Activated CD4-positive, alpha-beta T cell treated with anti-CD3 and anti-CD28 coated beads, Interleukin-10, Interleukin-2, amounts not matched to agents 100 ng/mL and 50 ng/mL, durations not matched to agents 16 hours and 8 hours (primary cell): Measurements from ENCODE around the gene CPLX1.

Experiments
- DNase-seq: peaks from one replicate; pipeline ENCODE4 v3.0.0-alpha.2; 2020

CPLX1 gene

GRCh38 chr4:825971-826330, at the start of gene CPLX1:
Gene CPLX1 (minus strand): TSS chr4:826129. CDS start chr4:824522, 1,607 bp downstream.
- DNase-seq = no peak

GRCh38 chr4:874971-875817, 49.3 kb upstream of the CPLX1 start:
- no peak for DNase-seq

DNA sequence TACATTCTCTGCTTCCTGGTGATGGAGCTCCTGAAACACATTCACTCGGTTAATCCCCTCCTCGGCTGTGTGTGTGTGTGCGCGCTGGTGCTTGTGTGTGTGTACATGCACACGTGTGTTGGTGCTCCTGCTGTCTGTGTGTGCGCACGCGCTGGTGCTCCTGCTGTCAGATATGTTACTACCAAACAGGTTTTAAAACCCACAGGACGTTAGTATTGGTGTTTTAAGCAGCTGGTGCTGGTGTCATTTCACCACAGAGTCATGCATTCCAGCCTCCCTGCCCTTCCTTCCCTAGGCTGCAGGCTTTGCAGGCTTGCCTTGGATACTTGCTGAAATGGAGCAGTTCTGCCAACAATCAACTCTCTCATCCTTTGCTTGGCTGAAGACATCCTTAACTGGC, 48.1 kb upstream of the CPLX1 start:
- no peak for DNase-seq

GRCh38 chr4:872241-872981, 46.5 kb upstream of the CPLX1 start:
- no peak for DNase-seq

DNA sequence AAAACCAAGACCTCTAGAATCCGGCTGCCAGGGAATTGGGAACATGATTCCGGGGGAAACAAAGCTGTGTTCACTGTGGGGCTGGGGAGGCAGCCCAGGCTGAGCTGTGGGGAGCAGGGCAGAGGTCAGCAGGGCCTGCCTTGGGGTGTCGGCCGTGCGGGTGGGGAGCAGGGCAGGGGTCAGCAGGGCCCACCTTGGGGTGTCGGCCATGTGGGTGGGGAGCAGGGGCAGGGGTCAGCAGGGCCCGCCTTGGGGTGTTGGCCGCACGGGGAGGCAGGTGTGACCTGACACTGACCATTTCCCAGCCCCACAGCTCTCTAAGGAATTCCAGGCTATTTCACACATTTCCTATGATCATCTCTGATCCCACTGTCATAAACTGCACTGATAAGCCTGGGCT, 45.6 kb upstream of the CPLX1 start:
- no peak for DNase-seq

DNA sequence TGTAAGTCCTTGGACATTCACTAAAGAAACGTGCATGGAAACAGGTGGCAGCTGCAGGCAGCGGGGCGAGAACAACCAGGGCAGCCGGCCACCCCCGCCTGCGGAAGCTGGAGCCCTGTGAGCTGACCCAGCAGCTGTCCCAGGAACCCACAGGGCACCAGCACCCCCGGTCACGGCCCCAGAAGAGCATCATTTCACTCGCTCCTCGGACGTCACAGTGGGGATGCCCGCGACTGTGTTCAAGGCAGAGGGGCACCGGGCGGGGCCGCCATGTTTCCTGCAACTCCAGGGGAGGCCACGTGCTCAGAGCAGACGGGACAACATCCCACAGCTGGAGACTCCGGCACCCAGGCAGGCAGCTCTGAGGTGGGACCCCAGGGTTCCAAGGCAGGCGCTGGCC, 45.0 kb upstream of the CPLX1 start:
- DNase-seq = no peak

GRCh38 chr4:869776-870175, 43.8 kb upstream of the CPLX1 start:
- no peak for DNase-seq

DNA sequence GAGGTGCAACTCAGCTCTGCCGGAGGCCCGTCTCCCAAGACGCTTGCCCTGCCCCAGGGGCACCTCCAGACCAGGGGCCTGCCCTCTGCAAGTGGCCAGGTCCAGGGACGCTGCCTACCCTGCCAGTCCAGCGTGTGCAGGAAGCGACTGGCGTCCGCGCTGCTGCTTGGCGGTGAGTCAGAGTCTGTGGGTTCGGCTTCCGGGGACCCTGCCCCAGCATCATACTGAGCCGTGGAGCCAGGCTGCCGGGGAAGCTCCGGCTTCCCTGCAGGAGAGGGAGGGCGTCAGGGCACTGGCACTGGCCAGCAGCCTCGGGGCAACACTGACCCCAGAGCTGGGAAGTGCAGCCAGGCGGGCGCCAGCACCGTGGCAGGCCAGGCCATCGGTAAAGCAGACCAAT, 42.5 kb upstream of the CPLX1 start:
- DNase-seq = no peak

- DNase-seq = no peak
These were observed 41.8 kb upstream of the CPLX1 start for GRCh38 chr4:867526-868250.

GRCh38 chr4:866761-867390, 40.9 kb upstream of the CPLX1 start:
- DNase-seq = peak; percentile 23

DNA sequence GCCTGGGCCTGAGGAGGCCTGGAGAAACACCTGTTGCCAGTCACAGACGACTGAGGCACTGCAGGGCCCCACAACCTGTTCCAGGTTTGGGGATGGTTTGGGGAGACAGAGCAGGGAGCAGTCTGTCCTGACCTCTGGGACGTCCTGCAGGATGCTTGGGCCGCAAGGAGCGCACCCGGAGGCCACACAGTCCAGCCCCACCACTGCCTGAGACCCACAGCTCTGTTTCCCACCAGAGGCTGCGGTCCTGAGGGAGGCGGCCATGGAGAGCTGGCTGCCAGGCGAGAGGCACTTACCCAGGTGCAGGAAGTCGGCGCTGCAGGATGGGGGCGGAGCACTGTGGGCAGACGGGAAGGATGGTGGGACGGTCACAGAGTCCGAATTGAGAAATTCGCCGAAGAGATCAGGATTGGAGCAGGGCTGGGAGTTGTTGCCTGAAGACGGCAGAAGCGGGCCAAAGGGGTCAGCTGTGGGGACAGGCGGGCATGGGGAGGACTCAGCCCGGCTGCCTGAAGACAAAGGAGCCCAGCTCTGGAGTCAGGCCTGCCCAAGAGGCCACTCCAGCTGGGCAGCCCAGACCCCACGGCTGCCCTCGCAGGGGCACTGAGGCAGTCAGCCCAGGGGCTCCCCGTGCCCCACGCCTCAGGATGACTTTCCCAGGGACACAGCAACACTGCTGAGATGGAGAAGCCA, 40.3 kb upstream of the CPLX1 start:
- no peak for DNase-seq

- no peak for DNase-seq
These were observed 39.6 kb upstream of the CPLX1 start for GRCh38 chr4:865572-865971.

DNA sequence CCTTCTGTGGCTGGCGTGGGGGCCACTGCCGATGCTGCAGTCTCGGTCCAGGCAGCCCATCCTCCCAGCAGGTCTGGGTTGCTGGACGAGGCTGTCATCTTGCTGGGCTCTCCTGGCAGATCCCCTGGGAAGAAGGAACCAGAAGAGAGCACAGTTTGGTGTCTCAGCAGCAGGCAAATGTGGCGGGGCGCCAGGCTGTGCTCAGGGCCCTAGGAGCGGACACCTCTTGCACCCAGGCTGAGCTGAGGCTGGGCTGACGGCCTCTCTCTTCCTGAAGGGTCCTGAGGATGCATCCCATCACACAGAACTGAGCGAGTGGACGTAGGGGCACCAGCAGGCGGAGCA, 39.2 kb upstream of the CPLX1 start:
- DNase-seq = no peak

GRCh38 chr4:864456-865120, 38.7 kb upstream of the CPLX1 start:
- DNase-seq = no peak

DNA sequence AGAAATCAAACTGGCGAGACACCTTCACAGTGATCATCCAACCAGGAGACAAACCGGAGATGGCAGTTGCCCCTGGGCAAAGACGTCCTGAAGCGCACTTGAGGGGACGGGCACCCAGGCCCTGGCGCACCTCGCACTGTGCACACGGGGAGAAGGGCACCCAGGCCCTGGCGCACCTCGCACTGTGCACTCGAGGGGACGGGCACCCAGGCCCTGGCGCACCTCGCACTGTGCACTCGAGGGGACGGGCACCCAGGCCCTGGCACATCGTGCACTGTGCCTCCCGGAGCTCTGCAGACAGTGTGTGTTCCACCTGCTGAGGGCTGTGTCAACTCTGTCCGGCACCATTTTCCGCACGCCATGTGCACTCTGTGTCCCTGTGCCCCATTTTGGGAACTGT, 34.6 kb upstream of the CPLX1 start:
- no peak for DNase-seq

GRCh38 chr4:859496-859895, 33.6 kb upstream of the CPLX1 start:
- no peak for DNase-seq

GRCh38 chr4:858831-859451, 33.0 kb upstream of the CPLX1 start:
- no peak for DNase-seq

DNA sequence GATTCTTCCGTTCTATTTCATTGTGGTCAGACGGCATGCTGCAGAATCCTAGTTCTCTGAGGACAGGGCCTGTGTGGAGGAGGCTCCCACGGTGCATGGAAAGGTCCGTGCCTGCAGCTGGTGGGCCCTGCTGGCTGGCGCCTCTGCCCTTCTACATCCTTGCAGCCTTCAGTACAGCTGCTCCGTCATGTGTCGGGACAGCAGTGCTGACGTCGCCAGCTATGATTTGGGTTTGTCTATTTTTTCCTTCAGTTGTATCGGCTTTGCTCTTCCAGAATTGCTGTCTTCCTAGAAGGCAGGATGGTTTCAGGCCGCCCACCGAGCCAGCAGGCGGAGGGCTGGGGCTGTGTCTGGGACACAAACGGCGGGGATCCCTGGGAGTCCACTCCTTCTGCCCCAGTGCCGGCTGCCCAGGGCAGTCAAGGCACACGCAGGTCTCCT, 32.1 kb upstream of the CPLX1 start:
- no peak for DNase-seq

- DNase-seq = no peak
These were observed 31.5 kb upstream of the CPLX1 start for GRCh38 chr4:857461-857860.

GRCh38 chr4:856225-856901, 30.4 kb upstream of the CPLX1 start:
- peak; percentile 14 for DNase-seq

DNA sequence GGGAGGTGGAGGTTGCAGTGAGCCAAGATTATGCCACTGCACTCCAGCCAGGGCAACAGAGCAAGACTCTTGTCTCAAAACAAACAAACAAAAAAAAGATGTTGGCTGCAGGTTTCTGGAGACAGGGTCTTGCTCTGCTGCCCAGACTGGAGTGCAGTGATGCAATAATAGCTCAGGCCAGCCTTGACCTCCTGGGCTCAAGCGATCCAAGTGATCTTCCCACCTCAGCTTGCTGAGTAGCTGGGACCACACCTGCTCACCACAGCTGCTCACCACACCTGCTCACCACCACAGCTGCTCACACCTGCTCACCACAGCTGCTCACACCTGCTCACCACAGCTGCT, 29.9 kb upstream of the CPLX1 start:
- peak; percentile 9 for DNase-seq
